GM13976 (cell line): ENCODE results near the gene ASPSCR1.
A peak's percentile ranks its signal among the peaks of the same experiment; 100 is the strongest.

ENCODE experiments used
- DNase-seq: peaks from one replicate; pipeline ENCODE4 v3.0.0; 2012; ENCODE audit warnings: low spot score
- CTCF ChIP-seq: IDR thresholded peaks from 2 replicates; pipeline ENCODE4 v1.5.1; 2012; ENCODE audit warnings: borderline replicate concordance, mild to moderate bottlenecking; ENCODE audit not compliant: insufficient read depth; ENCODE audit errors: extremely low read depth, missing control alignments, control extremely low read depth
- in situ Hi-C: fragments of 300-500 bp; cut with MboI; formaldehyde crosslinking; loops from one replicate; pipeline ENCODE4 v1.12.0; 2022; ENCODE audit warnings: low sequenced_read_pairs, mixed read lengths, inconsistent platforms; ENCODE audit not compliant: unreplicated experiment

Gene ASPSCR1

GRCh38 chr17:82033359-82034085 is 56.1 kb downstream of the ASPSCR1 start:
- in situ Hi-C loops = no loop called here
- no peak for DNase-seq
- no peak for TF ChIP-seq CTCF

- in situ Hi-C loops = no loop called here
- DNase-seq = no peak
- TF ChIP-seq CTCF = no peak
Observed at GRCh38 chr17:82034371-82035011, 57.1 kb downstream of the ASPSCR1 start.

GRCh38 chr17:82035488-82035887 is 58.1 kb downstream of the ASPSCR1 start:
- in situ Hi-C loops = no loop called here
- no peak for DNase-seq
- TF ChIP-seq CTCF = no peak

GRCh38 chr17:82035956-82036633 is 58.7 kb downstream of the ASPSCR1 start:
- DNase-seq = no peak
- TF ChIP-seq CTCF = no peak
- in situ Hi-C loops = no loop called here

GRCh38 chr17:82036634-82037091 is 59.2 kb downstream of the ASPSCR1 start:
- no peak for TF ChIP-seq CTCF
- no peak for DNase-seq
- in situ Hi-C loops = no loop called here

- in situ Hi-C loops = no loop called here
- peak; percentile 95 for TF ChIP-seq CTCF
- DNase-seq = peak; percentile 98
Observed at GRCh38 chr17:82037092-82037888, 59.9 kb downstream of the ASPSCR1 start, which contains the start of gene DCXR. Gene DCXR, minus strand, starts transcription at chr17:82037697. Its CDS starts 15 bp downstream, at chr17:82037682.
